Right lobe of liver (tissue), 4 donors: ENCODE data around the gene LELP1.

Source experiments
- CTCF ChIP-seq, 4 donors: fragments of 200-600 bp in 3 of 4; fragments of 450-650 bp in 1 of 4; IDR thresholded peaks; one replicate each; pipeline versions ENCODE4 v1.5.1 to v1.8.0; 2016 to 2022; ENCODE audit warnings: antibody characterized with exemption in 4 of 4, mild to moderate bottlenecking in 2 of 4
- POLR2A ChIP-seq: fragments of 450-650 bp; IDR thresholded peaks from one replicate; pipeline ENCODE4 v1.6.1; 2017; ENCODE audit warnings: antibody characterized with exemption, mild to moderate bottlenecking
- donor health status: DM: no; HTN: no; CAD: no.
- donor health status: DM: no; HTN: no; CAD: no.
- donor health status: DM: no; HTN: yes; CAD: no.

GRCh38 chr1:153190373-153190772, 12.9 kb upstream of the LELP1 start:
- peak in 3 of 4 donors; percentile 11 to 31 (median 24) for TF ChIP-seq CTCF (IDR thresholded peaks at IDR 0.05)
- TF ChIP-seq POLR2A = no peak
